NCI-H226 (cell line): Measurements from ENCODE around the gene TPM4.
A peak's percentile ranks its signal among the peaks of the same experiment; 100 is the strongest.

Experiments
- DNase-seq: peaks from one replicate; pipeline ENCODE4 v3.0.0-alpha.2; 2015

The TPM4 gene

DNA sequence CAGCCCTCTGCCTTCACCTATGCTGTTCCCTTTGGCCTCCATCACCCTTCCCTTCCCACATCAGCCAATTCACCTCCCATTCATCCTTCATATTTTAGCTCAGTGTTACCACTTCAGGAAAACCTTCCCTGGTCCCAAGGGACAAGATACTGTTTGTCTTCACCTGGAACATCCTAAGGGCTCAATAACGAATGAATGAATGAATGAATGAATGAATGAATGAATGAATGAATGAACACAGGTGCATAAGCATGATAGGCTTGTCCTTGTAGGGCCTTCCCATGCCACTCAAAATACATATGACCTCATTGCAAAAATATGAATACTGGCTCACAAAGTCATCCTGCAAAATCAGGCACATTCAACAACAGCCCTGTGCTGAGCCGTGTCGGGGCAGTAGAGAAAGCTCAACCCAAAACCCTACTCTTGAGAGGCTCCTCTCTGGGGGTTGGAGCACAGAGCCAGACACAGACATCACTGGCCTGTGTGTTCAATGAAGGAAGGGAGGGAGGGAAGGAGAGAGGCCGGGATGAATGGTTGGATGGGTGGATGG is 33.7 kb upstream of the TPM4 start:
- no peak for DNase-seq

DNA sequence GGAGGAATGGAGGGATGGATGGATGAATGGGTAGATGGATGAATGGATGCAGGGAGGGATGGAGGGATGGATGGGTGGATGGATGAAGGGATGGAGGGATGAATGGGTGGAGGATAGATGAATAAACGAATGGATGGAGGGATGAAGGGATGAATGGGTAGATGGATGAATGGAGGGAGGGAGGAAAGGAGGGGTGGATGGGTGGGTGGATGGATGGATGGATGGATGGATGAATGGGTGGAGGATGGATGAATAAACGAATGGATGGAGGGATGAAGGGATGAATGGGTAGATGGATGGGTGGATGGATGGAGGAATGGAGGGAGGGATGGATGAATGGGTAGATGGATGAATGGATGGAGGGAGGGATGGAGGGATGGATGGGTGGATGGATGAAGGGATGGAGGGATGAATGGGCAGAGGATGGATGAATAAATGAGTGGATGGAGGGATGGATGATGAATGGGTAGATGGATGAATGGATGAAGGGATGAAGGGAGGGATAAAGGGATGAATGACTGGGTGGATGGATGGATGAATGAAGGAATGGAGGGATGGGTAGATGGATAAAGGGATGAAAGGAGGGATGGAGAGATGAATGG is 33.0 kb upstream of the TPM4 start:
- DNase-seq, result no peak

DNA sequence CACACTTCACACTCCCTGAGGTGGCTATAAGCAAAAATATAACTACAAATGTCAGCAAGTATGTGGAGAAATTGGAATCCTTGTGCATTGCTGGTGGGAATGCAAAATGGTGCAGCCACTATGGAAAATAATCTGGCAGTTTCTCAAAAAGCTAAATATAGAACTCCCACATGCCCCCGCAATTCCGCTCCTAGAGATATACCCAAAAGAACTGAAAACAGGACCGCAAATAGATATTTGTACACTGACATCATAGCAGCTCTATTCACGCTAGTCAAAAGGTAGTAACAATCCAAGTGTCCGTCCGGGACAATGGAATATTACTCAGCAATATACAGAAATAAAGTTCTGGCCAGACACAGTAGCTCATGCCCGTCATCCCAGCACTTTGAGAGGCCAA is 31.5 kb upstream of the TPM4 start:
- no peak for DNase-seq

DNA sequence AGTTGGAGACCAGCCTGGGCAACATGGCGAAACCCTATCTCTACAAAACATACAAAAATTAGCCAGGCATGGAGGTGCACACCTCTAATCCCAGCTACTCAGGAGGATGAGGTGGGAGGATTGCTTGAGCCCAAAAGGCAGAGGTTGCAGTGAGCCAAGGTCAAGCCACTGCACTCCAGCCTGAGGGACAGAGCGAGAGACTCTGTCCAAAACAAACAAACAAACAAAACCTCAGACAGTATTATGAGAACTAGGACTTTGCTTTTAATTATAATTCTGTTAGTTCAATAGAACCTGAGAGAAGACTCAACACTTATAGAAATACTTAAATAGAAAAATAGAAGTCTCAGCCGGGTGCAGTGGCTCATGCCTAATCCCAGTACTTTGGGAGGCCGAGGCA is 31.1 kb upstream of the TPM4 start:
- DNase-seq, result no peak

DNA sequence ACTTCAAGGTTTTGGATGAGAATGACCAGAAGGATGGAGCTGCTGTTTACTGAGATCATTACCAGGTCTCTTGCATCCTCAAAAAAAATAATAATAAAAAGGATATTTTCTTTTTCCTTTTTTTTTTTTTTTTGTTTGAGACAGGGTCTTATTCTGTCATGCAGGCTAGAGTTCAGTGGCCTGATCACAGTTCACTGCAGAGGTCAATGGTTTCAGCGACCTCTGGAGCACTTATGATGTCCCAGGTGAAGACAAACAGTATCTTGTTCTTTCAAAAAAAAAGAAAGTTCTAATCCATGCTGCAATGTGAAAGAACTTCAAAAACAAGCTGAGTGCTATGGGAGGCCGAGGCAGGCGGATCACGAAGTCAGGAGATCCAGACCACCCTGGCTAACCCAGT is 30.4 kb upstream of the TPM4 start:
- DNase-seq, result no peak

DNA sequence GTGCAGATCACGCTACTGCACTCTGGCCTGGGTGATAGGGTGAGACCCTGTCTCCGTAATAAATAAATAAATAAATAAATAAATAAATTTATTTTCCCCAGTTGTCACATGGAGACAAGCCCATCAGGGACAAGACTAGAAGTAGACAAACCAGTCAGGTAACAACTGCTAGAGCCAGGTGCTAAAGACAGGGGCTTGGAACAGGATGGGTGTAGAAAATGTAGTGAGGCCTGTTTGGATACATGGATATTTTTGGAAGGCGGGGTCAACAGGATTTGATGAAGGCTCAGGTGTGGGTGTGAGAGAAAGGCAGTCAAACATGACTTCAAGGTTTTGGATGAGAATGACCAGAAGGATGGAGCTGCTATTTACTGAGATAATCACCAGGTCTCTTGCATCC is 27.7 kb upstream of the TPM4 start:
- no peak for DNase-seq

DNA sequence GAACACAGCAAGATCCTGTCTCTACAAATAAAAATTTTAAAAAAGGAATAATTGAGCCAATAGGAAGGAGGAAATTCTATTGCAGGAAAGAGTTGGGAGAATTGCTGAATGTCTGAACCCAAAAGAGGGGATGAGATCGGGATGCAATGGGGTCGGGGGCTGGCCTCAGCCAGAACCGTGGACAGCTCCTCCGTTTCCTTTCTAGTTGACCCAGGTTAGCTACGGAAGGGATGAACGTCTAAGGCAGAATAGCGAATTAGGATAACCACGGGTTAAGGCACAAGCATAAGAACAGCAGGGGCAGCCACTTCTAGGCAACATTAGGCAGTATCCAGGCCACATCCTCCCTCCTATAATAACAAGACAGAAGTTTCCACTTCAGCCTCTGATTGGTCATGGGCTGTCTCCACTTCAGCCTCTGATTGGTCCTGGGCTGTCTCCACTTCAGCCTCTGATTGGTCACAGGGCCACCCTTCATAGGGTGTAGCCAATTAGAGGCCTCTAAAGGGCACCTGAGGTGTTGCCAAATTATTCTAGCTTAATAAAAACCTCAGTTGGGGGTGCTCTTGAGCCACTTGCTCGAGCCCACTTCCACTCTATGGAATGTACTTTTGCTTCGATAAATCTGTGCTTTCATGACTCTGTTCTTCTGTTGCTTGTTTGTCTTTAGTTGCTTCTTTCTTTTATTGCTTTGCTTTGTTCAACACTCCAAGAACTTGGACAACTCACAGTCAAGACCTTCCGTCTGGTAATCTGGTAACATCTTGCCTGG is 24.9 kb upstream of the TPM4 start:
- DNase-seq, result no peak

DNA sequence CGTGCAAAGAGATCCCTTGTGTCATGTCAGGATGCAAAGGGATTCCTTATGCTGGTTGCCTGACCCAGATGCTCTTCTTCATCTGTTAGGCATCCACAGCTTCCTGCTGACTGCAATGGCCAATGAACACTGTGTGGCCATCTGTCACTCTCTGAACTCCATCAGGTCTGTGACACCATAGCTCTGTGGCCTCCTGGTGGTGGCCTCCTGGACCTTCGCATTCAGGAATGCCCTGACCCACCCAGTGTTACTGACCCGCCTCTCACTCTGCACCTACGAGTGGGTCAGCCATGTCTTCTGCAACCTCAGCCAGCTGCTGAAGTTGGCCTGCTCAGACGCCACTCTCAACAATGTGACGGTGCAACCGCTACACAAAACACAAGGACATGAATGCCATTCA is 23.9 kb upstream of the TPM4 start:
- DNase-seq, result no peak

DNA sequence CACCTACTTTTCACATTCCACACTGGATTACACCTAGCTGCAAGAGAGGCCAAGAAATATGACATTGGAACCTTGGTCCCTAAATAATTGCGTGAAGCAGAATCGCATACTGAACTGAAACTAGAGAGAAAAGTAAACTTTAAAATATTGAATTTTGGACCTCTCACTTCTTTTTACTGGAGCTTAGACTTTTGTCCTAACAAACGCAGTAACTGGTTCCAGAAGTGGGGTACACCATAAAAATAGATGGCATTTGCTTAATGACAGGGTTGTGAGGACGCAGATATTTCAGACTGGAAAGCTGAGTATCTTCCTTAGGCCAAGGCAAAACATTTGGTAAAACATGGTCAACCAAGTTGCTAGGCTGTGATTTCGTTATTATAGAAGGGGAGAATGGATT is 19.2 kb upstream of the TPM4 start:
- no peak for DNase-seq

DNA sequence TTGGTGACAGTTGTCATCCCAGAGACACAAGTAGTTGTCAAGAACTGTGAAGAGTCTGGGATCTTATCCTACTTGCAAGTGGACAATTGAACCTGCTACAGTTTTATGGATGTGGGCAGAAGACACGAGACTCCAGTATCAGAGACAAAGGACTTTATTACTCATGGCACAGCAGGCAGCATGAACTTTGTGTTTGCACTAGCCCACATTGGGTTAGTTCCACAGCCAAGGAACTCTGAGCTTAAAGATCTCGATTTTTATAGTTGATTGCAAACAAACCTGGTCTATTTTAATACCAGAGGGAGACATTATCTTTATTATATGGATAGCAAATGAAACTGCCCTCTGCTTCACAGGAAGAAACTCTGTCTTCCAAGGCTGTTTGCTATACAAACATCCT is 16.0 kb upstream of the TPM4 start:
- no peak for DNase-seq

DNA sequence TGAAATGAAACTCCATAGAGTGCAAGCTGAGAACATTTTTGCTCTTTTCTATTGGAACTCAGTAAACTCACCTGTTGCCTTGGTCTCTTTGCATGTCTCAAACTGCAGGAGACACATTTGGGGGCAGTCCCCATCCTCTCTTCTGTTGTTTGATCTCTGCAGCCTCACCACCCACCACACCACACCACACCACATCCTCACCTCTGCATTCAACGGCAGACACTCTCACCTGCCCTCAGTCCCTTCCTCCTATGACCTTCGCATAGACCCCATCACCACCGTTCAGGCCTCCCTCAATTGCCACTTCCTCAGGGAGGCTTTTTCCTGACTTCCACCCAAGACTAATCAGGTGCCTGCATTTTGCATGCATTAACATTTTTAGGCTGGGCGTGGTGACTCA is 14.4 kb upstream of the TPM4 start:
- DNase-seq, result no peak

DNA sequence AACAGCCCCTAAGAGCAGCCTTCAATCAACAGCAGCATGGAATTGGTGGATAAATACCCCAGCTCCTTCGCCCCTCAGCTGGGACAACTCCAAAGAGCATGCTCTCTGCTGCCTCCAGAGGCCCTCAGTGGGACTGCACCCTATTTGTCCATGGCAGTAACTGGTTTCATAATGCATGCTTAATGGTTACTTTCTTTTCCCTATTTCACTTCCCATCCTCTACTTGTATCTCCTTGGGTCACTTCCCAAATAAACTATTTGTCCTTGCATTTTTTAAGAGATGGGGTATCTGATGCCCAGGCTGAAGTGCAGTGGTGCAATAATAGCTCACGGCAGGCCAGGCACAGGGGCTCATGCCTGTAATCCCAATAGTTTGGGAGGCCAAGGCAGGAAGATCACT is 13.5 kb upstream of the TPM4 start:
- no peak for DNase-seq

DNA sequence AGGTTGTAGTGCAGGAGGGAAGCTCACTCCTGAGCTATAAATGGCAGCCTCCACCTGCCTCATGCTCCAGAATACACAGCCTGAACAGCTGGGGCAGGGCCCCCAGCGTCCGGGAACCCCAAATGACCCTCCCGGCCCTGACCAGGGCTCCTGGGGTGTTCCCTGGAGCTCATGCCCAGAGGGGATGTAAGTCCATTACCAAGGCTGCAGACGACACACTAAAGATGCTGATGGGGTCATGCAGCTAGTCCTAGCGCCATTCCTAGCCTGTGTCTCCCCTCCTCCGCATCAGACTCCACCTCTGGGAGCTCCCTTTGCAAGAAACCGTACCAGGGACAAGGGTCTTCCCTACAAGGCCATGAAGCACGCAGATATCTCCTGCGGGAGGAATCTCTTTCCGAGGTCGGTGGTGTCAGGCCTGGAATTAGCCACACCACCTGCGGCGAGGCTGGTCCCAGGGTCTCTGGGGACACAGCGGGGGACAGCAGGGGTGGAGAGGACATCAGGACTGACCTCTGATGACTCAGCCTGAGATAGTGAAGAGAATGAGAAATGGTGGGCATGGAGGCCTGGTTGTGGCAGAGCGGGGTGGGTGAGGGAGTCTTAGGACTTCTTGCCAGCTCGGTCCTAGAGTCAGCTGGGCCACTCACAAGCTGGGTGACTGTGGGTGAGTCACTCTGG is 11.9 kb upstream of the TPM4 start:
- DNase-seq, result no peak

DNA sequence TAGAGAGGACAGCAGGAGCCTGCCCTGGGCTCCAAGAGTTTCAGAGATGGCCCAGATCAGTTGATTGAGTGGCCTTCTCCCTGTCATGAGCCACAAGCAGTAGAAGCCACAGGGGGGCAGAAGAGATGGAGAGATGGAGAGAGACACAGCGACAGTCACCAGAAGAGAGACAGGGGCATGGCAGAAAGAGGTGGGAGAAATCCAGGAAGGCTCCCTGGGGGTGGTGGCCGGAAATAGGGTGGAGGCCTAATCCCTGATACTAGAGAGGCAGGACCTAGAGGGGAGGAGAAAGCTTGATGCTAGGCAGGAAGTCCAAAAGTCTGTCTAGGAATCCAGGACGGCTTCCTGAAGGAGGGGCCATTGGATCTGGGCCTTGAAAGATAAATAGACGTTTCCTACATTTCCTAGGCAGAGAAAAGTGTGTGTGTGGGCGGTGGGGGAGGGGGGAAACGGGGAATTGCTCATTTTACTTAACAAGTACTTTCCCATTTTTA is 9.6 kb upstream of the TPM4 start:
- DNase-seq, result peak; percentile 61

DNA sequence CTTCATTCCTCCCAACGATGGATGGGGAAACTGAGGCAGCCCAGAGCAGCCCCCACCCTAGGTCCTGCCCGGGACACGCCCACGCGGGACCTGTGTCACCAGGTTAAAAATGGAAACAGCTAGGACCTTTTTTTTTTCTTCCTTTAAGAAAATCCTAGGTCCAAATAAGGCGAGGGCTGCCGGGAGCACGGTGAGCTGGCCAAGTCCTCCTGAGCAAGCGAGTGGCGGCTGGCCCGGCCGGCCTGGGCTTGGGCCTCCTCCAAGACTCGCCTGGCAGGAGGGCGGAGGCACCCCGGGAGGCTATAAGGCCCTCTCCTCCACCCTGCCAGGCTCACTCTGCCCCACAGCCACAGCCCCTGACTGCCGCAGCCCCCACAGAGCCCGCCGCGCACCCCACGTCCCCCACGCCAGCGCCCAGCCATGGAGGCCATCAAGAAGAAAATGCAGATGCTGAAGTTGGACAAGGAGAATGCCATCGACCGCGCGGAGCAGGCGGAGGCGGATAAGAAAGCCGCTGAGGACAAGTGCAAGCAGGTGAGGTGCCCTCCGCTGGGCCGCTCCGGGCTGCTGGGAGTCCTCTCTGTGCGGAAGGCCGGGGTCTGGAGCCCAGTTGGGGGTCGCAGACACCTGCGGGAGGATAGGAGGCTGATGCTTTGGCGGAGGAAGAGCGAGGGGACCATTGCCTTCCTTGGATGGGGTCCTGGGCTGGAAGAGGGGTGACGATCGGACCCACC is 8.9 kb upstream of the TPM4 start:
- peak; percentile 63 for DNase-seq

DNA sequence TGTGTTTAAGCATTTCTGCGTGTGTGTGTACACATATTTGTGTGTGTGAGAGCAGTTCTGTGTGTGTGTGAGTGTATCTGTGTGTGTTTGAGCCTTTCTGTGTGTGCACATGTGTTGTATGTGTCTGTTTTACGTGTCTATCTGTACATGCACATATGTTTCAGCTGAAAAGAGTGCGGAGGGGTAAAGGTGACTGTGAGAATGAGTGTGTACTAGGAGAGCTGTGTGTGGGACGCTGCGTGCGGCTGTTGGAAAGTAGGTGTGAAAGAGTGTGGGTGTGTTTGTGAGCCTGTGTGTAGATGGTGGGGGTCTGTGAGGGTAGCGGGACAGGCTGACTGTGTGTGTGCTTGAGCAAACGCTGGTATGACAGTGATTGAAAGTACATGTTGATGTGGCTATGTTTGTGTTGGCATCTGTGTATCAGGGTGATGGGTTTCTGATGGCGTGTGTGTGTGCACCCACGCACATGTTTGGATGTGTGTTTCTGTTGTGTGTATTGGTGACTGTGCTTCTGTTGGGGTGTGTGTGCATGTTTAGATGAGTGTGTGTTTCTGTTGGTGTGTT is 7.5 kb upstream of the TPM4 start:
- DNase-seq, result no peak

DNA sequence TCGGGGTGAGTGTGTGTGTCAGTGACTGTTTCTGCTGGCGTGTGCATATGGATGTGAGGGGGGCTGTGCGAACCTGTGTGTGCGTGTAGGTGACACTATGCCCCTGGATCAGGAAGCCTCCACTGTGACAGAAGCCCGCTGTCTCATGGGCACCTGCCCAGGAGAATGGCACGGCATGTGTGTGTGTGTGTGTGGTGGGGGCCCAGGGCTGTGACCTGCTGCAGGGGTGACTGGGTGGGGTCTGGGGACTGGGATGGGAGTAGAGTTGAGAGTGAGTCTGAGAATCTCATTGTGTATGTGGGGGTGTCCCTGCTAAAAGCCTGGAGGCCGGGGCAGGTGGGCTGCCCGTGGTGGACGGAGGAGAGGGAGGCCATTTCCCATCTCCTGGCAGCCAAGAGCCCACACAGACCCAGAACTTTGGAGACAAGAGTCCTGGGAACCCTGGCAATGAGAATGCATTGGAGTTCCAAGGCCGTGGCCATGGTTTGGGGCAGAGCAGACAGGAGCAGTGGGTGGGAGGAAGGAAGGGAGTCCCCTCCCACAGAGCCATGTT is 6.4 kb upstream of the TPM4 start:
- DNase-seq, result no peak

DNA sequence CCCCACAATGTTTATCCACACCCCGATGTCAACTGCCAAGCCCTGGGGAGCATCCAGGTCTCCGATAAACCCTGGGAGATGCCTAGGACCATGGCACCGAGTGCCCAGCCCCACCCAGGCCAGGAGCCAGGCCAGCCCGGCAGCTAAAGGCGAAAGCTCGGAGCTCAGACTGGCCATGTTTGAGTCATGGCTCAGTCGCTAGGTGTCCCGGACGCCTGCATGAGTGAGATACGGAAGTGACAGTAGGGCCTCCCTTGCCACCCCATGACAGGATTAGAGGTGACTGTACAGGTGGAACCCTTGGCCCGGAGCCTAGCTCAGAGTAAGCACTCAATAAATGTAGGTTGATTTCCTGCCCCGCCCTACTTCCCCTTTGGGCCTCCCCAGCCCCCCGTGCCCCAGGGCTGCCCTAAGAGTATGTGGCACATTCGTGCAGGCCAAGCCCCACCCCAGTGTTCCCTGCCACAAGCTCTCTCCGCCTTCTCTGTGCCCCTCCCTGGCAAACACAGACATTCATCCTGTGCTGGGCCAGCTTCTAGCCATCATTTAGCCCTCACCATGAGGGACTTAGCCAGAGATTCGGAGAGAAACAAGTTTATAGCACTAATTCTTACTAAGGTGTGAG is 5.8 kb upstream of the TPM4 start:
- no peak for DNase-seq

DNA sequence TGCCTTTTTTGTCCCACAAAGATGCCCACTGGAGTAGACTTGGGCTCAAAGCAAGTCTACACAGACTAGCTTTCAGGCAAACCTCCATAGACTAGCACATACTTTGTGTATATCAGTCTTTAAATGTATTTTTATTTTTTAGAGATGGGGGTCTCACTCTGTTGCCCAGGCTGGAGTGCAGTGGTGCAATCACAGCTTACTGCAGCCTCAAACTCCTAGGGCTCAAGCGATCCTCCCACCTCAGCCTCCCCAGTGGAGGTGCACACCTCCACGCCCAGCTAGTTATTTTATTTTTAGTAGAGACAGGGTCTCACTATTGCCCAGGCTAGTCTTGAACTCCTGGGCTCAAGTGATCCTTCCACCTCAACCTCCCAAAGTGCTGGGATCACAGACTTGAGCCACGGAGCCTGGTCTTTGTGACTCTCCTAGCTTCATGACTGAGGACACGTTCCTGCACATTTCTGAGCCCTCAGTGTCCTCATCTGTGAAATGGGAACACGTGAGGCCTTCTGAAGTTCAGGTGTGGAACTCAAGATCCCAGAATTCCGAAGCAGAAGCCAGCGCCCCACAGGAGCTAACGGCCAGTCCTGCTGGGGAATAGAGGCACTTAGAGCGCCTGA is 5.1 kb upstream of the TPM4 start:
- no peak for DNase-seq

DNA sequence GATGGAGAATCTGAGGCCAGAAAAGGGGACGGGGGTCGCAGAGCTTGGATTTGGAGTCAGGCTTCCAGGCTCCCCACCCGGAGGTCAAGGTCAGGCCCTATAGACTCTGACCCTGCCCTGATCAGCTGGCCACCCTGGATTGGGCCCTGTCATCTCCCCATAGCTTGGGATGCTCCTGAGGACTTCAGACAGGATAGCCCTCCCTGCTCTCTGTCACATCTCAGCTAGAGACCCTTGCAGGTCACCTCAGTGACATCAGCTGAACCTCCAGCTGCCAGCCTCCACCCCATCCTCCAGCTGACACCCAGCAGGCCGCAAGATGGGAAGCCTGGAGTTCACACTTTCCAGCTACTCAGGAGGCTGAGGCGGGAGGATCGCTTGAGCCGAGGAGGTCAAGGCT is 2.8 kb upstream of the TPM4 start:
- DNase-seq, result no peak

DNA sequence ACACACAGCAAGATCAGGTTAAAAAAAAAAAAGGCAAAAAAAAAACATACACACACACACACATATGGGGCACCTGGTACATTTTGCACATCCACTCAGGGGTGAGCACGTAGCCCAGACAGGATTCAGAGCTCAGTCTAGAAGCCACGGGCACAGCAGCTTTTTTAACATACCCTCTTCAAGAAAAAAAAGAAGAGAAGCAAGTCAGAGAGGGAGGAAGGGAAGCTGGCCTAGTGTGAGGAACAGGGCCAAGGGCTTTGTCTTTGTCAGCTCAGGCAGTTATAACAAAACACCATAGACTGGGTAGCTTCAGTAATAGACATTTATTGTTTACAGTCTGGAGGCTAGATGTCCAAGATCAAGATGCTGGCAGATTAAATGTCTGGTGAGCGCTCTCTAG is 2.3 kb upstream of the TPM4 start:
- DNase-seq, result no peak
